Neural cell (in vitro differentiated cells): ENCODE results near the gene SULT1A3.
"Not testable (repeated sequence)": the region's sequence is repeated elsewhere in the genome, so short reads cannot be mapped to it uniquely, and the experiment has no call there.

Source experiments
- CTCF ChIP-seq: fragments of 450-650 bp; IDR thresholded peaks from 2 replicates; pipeline ENCODE4 v1.5.1; 2014; ENCODE audit warnings: antibody characterized with exemption, mild to moderate bottlenecking, moderate library complexity; ENCODE audit not compliant: poor library complexity, severe bottlenecking
- EZH2 ChIP-seq: fragments of 200-600, 300-800 bp; shearing (Covaris generic), sonication (generic); IDR thresholded peaks from 2 replicates; pipeline ENCODE4 v1.6.1; 2014; ENCODE audit warnings: antibody characterized with exemption, low read length, borderline replicate concordance, mild to moderate bottlenecking; ENCODE audit not compliant: insufficient read depth, poor library complexity, severe bottlenecking
- MXI1 ChIP-seq: fragments of 450-650 bp; conservative IDR thresholded peaks from 2 replicates; pipeline ENCODE4 v1.6.1; 2014; ENCODE audit warnings: antibody characterized with exemption, mild to moderate bottlenecking; ENCODE audit not compliant: poor library complexity, severe bottlenecking
- POLR2AphosphoS5 ChIP-seq: IDR thresholded peaks from 2 replicates; pipeline ENCODE4 v1.6.1; 2012
- RAD21 ChIP-seq: fragments of 450-650 bp; conservative IDR thresholded peaks from 2 replicates; pipeline ENCODE4 v1.6.1; 2014; ENCODE audit warnings: antibody characterized with exemption, mild to moderate bottlenecking, moderate library complexity
- REST ChIP-seq: IDR thresholded peaks from 2 replicates; pipeline ENCODE4 v1.6.1; 2012; ENCODE audit warnings: borderline replicate concordance
- SMC3 ChIP-seq: fragments of 450-650 bp; conservative IDR thresholded peaks from 2 replicates; pipeline ENCODE4 v1.6.1; 2014; ENCODE audit warnings: antibody characterized with exemption, mild to moderate bottlenecking, moderate library complexity; ENCODE audit not compliant: poor library complexity
- TAF1 ChIP-seq: IDR thresholded peaks from 2 replicates; pipeline ENCODE4 v1.6.1; 2012; ENCODE audit warnings: low read depth

GRCh38 chr16:30211414-30211813 is 12.4 kb downstream of the SULT1A3 start:
- TF ChIP-seq CTCF, POLR2AphosphoS5, RAD21, EZH2, REST, SMC3, TAF1, MXI1: not testable (repeated sequence)
